Hematopoietic multipotent progenitor cell treated with erythropoietin and hydrocortisone succinate and interleukin-3 and kit ligand, for 17 days (in vitro differentiated cells): ENCODE data around the gene LENEP.

Experiments
- DNase-seq: peaks from one replicate; pipeline ENCODE4 v3.0.0-alpha.2; 2015; ENCODE audit warnings: low spot score

Gene LENEP

DNA sequence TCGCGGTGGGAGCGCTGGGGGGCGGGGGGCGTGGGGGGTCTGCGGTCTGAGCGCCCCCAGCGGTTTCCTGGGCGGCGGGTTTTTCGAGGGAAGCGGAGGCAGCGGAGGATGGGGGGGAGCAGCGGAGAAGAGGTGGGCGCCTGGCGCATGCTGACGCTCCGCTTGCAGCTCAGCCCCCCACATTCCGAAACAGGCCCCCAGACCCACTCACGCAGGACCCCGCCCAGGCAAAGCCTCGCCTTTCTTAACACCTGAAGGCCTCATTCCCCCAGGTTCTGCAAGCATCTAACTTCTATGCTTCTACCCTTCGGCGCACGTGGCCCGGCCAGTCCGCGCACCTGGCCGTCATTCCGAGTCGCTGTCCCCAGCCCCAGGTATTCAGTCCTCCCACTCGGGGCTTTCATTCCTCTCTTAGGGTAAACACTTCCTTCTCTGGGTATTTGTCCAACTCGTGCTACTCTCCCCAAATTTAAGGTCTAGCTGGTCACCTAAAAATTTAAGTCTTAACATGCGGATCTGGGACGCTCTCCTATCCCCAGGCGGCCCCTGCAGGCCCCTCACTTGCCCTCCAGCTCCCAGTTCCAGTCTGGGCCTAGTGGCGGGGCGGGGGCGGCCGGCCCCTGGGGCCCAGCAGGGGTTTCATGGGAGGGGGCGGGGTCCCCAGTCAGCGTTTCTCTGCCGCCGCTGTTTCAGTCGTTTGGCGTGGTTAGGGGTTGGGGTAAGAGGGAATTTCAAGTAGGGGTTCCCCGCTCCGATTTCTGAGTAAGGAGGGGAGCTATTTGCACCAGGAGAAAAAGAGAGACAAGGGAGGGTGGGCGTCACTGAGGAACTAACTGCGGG is 6.4 kb downstream of the LENEP start:
- DNase-seq = no peak

DNA sequence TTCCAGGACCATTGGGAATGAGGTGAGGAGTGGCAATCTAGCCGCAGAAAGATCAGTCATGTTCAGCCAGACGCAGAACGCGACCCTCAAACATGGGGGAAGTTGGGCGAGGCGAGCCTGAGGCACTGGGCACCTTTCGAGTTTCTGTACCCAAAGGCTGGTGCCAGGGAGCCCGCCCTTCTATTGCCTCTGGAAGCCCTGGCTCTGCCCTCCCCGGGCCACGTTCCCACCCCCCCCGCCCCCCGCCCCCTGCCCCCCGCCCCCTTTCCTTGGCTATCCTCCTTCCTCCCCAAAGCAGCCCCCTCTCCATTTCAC is 7.0 kb downstream of the LENEP start:
- no peak for DNase-seq

DNA sequence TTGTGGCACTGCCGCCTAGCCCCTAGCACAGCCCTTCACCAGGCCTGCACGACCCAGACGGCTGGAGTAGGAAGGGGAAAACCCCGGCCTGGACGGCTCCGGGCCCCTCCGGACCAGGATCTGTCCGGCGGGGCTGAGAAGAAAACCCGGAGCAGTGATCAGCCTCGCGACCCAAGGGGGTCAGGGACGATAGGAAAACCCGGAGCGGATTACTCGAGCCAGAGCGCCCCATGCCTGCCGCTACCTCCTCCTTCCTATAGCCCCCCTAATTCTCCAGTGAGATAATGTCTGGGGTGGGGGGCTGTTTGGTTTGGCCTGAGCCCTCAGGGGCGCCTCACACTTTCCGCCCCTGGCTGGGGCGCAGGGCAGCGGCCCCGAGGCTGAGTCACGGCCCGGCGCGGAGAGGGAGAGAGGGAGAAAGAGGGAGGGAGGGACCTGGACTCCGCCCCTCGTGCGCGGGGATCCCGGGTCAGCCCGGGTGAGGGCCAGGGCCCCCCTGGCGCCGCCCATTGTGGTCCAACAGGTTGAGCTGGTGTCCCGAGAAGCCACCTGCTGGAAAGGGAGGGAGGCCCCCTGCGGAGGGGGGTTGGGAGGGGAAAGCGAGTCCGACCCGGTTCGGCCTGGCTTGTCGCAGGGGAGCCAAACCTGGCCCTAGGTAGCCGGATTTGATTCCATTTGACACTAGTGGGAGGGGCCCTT is 7.5 kb downstream of the LENEP start:
- peak; percentile 82 for DNase-seq

DNA sequence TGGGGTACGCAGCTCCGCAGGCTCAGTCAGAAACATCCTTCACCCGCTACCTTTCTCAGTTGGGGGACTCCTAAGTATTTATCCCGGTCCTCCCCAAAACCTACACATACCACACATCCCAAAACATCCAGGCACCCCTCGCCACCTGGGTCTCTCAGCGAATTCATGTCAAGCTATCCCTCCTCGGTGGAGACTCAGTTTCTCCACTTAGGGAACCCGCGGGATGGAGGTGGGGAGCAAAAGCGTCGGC is 8.0 kb downstream of the LENEP start:
- DNase-seq = no peak

DNA sequence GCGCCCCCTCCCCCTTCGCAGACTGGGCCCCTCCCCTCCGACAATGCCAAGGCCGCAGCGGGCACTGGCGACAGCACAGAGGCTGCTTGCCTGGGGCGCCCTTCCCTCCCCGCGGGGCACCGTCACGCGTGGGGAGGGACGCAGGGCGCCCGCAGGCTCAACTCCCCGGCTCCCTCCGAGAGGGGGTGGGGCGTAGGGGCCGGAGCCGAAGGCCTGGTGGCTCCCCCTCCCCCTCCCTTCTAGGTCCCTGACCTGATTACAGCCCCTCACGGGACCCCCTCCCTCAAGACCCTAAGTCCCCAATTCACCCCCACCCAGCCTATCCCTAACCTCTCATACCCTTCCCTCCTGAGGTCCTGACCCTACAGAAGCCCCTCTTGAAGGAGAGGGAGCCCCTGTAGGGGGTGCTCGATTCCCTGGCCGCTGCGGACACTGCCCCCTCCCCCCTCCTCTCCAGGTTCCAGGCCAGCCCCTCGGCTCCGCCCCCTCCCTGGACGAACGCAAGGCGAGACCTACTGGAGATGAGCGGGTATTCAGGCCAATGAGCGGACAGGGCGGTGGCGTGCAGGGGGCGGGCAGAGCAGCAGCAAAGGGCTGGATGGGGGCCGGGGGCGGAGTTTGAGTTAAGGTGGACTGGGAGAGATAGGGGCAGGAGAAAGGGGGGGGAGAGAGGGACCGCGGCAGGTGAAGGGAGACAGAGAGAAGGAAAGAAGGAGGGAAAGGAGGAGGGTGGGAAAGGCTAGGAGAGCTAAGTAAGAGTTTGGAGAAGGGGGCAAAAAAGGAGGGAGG is 8.5 kb downstream of the LENEP start:
- DNase-seq = peak; percentile 94

DNA sequence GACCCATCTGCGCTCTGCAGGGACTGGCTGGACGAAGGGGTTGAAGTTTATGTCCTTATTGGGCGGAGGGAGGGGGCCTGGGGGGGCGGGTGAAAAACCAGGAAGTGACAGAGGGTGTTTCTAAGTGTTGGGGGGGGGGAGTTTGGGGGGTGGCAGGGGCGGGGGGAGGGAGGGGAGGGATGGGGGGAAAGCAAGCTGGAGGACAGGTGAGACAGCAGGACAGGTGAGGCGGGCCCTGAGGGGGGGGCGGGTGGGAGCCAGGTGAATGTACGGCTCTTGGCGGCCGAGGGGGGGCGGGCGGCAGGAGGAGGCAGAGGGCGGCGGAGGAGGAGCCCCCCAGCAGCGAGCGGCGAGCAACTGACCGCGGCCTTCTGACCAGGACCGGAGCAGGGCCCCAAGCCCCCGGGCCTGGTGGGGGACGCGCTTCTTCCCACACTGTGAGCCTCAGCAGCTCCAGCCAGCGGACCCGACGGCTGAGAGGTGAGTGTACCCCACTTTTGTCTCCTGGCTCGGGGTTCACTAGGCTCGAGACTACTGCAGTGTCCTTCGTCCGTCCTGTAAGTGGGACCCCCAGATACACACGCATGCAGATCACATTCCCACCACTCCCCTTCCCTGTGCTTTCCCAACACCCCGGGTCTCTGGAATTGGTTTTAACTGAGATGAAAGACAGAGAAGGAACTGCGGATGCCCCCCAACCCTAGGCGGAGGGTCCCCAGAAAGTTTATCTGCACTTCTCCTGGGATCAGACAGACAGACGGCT is 9.3 kb downstream of the LENEP start, which contains the start of gene ZBTB7B:
Gene ZBTB7B, plus strand, starts transcription at position 339 of the 763 bp plus-strand sequence. CDS start 11,859 bp downstream, outside the sequence.
- DNase-seq = no peak

DNA sequence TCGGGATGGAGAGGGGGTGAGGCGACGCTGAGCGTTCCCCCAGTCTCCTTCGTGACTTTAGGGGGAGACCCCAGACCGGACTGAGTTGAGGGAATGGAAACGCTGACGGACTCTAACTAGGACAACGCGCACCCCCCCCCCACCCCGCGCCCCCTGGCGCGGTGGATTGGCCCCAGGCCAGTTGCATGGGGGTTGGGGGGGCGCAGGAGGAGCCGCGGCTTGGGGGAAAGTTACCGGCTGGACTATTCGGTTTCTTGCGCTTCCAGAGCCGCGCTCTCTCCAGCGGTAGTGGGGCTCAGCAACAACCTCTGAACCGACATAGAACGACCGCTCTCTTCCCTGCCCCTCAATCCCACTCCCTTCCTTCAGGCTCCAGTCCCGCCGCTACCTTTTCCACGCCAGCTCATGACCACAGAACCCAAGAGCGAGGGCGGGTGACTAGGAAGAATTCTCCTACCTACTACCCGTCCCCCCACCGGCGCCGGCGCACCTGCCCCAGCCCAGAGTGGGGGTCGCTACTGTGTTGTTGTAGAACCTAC is 9.9 kb downstream of the LENEP start:
- no peak for DNase-seq

DNA sequence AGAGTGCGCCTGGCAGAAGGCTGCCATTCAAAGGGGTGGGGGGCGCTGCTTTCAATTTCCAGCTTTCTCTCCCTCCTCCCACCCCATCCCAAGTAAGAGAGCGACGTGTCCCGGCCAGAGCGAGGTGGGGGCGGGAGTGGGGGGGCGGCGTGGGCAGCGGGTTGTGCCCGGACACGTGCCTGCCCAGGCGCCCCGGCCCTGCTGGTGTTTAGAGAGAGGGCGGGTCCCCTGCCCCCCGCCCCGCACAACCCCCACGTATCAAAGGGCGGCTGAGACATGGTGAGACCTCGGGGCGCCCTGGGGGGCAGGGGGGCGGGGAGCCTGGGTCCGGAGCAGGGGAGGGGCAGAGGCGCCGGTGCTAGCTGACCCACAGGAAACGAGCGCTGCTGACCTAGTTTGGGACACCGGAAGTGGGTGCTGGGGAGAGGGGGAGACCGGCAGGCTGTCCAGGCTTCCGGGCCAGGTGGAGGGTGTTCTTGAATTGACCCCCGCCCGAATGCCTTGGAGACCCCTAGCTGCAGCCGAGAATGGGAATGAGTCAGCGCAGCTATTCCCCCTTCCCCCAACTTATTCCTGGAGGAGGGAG is 10.5 kb downstream of the LENEP start:
- DNase-seq = no peak

DNA sequence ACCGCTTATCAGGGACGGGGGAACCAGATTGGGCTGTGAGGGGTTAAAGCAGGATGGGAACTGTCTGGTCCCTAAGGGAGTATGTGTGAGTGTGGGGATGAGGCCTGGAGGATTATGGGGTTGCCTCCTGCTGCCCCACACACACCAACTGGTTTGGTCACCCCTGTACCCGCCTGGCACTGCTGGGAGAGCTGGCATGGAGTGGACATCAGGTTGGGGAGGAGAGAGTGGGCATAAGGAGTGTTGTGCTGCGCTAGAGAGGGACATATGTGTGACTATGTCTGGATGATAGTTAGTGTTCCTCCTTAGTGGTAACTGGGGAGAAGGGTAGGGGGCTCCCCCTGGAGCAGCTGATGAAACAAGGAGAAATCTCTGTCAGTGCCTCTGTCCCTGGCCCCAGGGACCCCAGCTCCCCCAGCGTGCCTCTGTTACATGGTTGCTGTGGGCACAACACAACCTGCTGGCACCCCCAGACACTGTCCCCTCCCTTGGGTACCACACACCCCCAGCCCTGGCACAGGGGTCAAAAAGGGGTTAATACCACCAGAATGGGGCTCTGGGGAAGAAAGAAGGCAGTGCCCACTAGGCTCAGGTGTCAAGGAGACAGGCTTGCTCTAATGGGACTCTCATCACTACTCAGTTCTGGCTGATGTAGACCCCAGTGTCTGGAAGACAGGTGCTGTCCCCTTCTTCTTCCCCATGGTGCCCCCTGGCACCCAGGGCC is 11.1 kb downstream of the LENEP start:
- no peak for DNase-seq

DNA sequence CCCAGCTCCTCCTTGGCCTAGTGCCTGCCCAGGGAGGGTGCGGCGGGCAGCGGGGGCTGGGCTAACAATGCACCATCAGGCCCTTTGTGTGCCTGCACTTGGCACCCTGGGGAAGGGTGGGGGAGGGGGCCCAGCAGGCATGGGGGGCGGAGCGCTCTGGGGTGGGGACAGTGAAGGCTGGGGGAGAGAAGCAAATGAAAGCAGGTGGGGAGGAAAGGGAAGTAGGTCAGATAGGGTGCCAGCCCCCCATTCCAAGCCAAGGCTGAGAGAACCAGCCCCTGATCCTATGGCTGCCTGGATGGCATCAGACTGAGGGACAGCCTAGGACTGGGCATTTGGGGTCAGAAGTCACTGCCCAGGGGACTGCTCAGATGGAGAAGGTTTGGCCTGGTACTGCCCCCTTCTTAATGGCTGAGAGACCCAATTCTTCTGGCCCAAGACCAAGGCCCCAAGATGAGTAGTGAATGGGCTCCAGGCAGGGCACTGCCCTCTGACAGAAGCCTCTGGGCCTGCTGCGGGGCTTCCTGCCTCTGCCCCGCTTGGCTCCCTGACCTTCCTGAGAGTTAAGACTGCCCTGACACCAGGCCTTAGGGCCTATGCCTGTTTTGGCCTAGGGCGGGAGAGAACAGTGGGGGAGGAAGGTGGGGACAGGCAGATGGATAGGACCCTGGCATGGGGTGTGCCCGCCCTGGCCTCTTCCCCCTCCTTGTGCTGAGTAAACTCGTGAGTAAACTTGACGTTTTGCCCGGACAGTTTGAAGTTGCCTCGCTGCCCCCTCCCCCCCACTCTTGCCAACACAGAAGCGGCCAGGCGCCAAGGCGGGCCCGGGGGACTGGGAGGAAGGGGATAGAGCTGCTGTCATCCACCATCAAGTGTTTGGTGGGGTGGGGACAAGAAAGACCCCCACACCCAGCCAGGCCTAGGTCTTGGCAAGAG is 12.0 kb downstream of the LENEP start:
- no peak for DNase-seq

DNA sequence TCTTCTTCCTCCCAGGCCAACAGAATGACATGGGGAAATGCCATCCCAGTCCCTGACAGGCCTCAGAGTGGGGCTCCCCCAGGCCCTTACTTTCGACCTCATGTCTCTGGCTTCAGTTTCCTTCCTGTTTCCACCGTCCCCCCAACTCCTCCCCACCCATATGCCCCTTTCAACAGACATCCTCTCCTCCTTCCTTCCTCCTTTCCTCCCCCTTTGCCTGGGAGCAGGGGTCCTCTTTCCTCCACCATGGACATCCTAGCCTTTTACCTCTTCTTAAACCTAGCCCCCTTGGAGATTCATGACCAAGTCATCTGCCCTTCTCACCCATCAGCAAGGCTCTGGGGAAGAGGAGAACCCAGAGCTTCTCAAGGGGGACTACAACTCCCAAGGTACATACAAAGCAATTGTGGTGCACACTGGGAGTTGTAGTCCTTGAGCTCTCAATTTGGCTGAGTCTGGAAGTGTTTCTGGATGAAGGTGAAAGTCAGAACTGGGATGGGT is 13.3 kb downstream of the LENEP start:
- peak; percentile 47 for DNase-seq

DNA sequence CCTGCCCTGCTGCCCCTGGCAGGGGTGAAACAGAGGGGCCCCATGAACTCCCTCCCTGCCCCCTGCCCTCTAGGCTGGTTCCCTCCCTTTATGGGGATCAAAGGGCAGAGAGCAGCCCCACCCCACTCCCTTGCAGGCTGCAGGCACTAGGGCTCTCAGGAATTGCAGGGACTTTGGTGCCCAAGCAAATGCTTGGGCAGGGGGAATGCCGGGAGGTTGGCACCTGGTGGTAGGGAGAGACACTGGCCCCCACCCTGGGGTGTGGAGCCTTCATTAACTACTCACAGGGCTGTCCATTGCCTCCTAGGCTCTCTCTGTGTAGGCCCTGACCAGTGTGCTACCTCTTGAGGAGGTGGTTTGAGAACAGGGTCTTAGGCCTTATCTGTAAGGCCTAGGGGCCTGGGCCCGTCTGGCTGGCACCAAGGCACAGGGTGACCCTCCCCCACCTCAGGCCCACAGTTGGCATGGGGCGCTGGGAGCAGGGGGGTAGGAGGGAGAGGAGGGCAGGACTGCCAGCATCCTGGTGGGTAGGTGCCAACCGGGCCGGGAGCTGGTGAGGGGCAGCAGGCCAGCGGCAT is 14.0 kb downstream of the LENEP start:
- DNase-seq = no peak

DNA sequence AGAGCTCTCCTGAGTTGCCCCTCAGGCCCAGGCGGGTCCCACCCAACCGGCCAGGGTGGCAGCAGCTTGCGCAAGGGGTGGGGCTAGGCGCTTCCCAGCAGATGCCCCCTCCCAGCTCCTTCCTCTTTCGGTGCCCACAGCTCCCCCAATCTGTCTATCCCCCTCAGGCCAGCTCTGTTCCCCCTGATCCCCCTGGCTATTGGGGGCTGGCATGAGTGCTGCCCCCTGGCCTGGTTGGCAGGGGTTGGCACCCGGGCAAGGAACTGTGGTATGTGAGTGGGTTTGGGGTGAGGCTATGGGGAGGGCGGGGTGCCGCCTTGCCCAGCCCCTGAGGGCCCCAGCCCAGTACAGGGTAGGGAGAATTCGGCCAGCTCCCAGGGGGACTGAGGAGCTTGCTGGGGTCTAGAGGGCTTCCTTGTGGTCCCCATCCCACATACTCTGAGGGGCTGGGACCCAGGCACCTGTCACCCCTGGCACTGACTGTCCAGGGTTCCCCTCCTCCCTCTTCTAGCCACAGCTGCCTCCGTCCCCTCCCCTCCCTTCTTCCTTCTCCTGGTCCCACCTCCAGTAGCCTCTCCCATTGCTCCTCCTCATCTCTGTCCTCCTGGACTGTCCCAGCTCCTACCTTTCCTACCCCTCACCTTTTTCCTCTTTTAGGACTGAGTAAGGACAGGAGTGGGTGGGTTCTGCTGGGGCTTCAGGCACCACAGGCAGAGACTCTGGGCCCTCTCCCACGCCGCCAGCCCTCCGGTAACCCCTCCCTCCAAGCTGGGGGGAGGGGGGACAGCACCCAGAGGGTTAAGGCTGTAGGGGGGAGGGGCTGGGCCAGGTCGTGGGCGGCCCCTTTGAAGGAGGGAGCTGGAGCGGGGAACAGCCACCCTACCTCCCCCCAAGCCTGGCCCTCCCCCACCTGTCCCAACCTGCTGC is 14.9 kb downstream of the LENEP start:
- DNase-seq = no peak

DNA sequence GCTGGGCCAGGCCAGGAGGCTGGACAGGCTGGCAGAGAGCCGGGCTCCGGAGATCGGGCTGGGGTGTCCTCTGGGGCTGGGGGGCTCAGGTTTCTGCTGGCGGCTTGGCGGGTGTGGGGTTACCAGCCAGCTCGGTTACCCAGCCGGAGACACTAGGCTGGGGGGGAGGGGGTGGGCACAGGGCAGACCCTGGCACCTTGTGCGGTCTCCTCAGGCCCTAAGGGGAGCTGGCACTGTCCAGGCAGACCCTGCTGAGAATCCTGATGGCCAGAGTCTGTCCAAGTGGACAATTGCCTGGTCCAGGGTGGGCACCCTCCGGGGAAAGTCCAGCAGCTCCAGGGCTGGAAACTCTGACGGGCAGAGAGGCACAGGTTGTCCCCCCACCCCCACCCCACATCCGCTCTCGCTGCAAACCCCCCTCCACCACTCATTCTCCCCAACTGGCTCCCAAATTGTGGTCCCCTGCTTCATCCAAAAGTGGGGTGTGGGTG is 15.9 kb downstream of the LENEP start:
- DNase-seq = no peak

DNA sequence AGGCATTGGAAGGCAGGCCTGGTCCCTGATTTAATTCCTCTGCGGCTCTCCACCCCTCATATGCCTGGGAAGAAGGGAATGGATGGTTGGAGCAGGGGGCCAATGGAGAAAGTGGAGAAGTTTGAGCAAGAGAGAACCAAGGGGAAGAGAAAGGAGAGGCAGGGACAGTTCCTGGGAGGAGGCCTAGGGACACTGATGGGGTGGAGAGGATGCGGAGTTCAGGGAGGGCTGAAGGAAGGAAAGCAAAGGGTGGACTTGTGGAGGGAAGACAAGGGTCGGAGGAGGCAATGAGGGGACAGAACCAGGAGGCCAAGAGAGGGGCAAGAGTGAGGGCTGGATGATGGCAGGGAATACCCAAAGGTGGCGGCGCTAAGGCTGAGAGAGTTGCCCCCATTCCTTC is 16.4 kb downstream of the LENEP start:
- no peak for DNase-seq

DNA sequence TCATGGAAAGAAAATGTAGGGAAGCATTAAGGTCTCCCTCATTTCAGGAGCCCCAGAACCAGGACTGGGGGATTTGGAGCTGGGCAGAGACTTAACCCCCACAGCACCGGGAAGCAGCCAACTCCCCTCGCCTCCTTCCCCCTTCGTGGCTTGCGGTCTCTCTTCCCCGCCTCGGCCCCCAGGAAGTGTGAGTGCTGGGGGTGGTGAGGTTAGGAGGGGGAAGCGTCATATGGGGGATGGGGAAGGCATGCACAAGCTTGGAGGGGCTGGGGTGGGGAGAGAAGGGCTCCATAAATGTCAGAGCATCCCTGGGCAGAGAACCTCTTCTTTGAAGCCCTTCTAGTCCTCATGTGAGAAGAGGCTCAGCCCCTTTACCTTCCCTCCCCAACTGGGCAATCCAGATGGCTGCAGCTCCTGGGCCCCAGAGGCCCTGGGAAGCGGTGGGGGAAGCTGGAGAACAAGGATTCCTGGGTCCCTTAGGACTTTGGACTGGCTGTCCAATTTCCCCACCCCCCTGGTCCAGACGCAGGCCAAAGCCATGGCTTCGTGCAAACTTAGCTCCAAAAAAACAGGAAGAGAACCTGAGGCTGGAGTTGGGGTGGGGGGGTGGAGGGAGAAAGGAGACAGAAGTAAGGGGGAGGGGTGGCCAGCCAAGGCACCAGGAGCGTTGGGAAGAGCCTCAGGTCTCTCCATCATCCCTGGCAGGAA is 17.0 kb downstream of the LENEP start:
- DNase-seq = no peak

DNA sequence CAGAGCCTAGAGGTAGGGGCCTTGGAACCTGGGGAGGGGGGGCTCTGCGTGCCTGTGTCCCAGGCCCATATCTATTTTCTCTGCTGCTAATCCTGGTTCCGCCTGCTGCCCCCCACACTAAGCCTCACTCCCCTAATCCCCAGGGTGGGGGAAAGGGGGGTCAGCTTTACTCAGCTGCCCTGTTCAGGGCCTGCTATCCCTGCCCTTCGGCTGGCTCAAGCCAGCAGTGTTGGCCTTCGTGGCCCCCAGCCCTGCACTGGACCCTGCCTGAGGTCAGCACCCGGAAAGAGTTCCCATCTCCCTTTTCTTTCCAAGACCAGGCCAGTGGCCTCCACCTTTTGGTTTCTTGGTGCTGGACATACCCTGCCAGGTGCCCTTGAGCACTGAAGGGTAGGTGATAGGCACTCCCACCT is 17.6 kb downstream of the LENEP start:
- no peak for DNase-seq
